ENCODE measurements around the gene LRRC4C.

- TF ChIP-seq CTCF (IDR thresholded peaks at IDR 0.05) = no peak
- no peak for TF ChIP-seq POLR2A (IDR thresholded peaks at IDR 0.05)
These were observed 342.5 kb downstream of the LRRC4C start for GRCh38 chr11:41116970-41117369.

Data from Peyer's patch (tissue), 4 donors.